GM19023 (cell line): ENCODE data around the gene NCAPD3.
"Not testable (repeated sequence)": the region's sequence is repeated elsewhere in the genome, so short reads cannot be mapped to it uniquely, and the experiment has no call there.

Experiments
- ATAC-seq: cut with Tn5 transposase; IDR thresholded peaks from one replicate; pipeline ENCODE4 v1.9.1; 2021; ENCODE audit warnings: mild to moderate bottlenecking, moderate library complexity; ENCODE audit not compliant: unreplicated experiment

The NCAPD3 gene

GRCh38 chr11:134229126-134229790 is 5.5 kb upstream of the NCAPD3 start:
- ATAC-seq, result no peak

GRCh38 chr11:134228625-134229024 is 4.9 kb upstream of the NCAPD3 start:
- peak; percentile 43 for ATAC-seq

- no peak for ATAC-seq
Measured at GRCh38 chr11:134226806-134227325, 3.1 kb upstream of the NCAPD3 start.

- ATAC-seq, result peak; percentile 22
Measured at GRCh38 chr11:134224710-134225664, 1.2 kb upstream of the NCAPD3 start.

- no peak for ATAC-seq
Measured at GRCh38 chr11:134223121-134223520, 646 bp downstream of the NCAPD3 start.

- no peak for ATAC-seq
Measured at GRCh38 chr11:134216816-134217215, 7.0 kb downstream of the NCAPD3 start.

DNA sequence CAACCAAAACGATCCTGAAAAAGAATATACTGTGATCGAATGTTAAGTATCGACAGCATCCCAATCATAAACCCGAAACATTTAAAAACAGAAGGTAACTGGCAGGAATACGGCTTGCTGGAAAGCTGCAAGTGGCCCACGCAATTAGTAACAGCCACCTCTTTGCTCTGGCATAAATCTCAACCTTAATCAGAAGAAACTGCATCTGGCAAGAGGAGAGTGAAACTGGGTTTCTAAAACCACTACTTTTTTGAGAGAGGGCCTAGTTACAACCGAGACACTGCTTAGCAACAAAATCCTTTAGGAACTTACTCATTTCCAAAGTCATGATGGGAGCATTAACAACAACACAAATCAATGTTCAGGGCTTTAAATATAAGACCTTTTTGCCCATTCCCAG is 7.9 kb downstream of the NCAPD3 start:
- ATAC-seq, result no peak

GRCh38 chr11:134207538-134208239 is 16.1 kb downstream of the NCAPD3 start:
- ATAC-seq, result no peak

GRCh38 chr11:134206185-134206584 is 17.6 kb downstream of the NCAPD3 start:
- no peak for ATAC-seq

DNA sequence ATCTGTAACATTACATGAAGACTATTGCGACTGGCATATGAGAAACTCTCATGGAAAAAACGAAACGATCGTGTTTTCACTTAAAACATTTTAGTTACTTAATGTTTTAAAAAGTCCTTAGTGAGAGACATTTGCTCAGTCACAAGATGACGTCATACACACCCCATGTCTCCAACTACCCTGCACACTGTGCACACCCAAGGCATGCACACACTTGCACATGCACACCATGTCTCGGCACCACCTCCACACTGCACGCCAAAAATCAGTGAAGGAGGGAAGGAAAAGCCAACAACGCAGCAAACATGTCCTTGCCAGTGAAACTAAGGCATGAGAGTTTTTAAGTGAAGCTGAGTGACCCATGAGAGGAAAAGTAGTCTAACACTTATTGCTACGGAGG is 18.0 kb downstream of the NCAPD3 start:
- ATAC-seq, result no peak

DNA sequence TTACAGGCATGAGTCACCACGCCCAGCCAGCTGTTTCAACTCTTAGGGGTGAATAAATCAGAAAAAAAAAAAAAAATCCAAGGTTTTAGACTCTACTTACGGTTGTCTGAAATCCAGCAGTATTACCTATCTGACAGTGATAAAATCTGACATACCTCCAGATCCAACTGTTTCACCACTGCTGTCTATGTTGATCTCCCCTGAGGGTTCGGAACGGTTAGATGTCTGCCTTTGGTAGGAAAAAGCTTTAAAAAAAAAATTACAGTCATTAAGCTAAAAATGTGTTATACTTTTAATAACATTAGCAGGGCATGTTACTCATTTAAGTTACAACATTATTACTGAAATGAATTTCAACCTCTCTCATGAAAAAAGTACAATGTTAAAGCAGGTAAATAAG is 21.1 kb downstream of the NCAPD3 start:
- ATAC-seq, result no peak

- no peak for ATAC-seq
Measured at GRCh38 chr11:134200688-134201087, 23.1 kb downstream of the NCAPD3 start.

DNA sequence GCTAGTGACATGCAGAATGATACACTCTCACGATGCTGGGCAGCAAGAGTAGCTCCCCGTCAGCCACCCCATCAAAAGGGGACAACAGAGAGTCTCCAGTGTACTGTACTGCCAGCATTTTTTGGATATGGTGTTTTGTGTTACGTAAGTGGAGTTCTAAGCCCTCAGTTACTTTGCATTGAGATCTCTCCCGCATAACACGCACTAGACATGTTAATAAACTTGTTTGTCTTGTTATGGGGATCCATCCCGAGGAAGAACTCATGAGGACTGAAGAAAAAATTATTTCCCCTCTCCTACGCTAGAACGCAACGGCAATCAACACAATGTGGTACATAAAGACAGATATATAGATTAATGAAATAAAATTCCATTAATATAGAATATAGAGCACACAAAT is 24.2 kb downstream of the NCAPD3 start:
- no peak for ATAC-seq

DNA sequence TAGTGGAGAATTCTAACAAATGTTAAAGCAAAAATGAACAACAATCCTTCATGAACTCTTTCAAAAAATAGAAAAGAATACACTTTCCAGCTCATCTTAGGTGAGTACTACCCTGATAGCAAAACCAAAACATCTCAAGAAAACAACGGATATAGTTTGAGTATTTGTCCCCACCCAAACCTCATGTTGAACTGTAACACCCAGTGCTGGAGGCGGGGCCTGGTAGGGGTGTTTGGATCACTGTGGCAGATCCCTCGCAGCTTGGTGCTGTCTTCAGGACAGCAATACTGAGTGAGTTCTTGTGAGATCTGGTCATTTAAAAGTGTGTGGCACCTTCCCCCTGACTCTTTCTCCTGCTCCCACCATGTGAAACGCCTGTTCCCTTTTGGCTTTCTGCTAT is 27.0 kb downstream of the NCAPD3 start:
- ATAC-seq, result no peak

DNA sequence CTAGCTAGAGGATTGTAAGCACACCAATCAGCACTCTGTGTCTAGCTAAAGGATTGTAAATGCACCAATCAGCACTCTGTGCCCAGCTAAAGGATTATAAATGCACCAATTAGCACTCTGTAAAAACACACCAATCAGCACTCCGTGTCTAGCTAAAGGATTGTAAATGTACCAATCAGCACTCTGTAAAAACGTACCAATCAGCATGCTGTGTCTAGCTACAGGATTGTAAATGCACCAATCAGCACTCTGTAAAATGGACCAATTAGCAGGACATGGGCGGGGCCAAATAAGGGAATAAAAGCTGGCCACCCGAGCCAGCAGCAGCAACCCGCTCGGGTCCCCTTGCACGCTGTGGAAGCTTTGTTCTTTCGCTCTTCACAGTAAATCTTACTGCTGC is 35.7 kb downstream of the NCAPD3 start:
- not testable (repeated sequence) for ATAC-seq

DNA sequence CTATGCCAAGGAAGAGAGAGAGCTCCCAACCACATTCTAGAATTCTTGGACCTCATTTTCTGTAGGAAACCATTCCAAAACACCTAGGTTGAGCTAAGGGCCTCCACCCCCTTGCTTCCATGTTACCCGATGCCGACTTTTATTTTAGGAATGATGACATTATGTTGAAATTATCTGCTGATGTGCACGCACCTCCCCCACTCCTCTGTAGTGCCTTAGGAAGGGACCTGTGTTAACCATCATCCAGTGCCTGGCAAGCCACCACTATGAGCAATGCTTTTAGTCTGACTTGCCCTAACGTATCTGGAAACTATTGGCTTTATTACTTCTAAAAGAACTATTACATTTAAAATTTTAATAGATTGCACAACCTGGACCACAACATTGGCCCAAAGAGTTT is 42.1 kb downstream of the NCAPD3 start:
- no peak for ATAC-seq

DNA sequence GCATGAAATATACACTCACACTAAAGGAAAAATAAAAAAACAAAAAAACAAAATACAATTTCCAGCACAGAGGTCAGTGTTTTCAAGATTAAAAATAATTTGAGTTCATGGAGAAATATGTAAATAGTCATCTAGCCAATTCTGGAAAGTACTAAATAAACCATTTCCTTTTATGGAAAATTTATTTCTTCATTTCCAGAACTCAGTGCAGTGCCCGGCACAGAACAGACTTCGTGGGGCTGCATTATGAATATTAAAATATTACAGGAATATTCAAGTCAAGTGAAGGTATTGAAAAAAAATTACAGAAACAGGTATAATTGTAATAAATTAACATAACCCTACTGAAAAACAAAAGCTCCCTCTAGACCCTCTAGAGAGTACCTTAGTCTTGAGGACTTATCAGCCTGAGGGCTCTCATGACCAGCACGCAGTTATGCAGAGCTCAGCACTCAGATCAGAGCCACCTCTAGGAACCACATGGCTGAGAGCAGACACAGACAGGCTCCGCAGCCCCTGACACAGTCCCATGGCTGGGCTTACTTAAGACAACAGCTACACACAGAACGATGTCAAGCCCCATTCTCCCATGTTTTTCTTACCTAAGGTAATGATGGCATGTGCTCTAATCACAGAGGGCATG is 45.6 kb downstream of the NCAPD3 start:
- ATAC-seq, result no peak

DNA sequence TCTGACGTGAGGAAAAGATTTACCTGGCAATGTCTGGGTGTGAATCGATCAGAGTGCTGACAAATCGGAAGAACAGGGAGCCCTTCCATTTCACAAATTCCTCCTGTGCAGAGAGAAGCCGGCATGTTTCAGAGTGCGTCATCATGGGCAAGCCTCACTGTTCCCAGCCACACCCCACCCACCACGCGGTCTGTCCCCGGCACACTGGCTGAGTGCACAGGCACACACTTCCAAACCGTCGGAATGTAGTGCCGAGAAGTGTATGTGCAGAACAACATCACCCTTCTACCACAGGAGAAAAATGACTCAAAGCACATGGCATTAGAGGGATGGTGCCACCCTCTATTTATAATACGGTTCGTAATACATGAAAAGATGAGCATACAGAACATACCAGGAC is 47.5 kb downstream of the NCAPD3 start:
- no peak for ATAC-seq

DNA sequence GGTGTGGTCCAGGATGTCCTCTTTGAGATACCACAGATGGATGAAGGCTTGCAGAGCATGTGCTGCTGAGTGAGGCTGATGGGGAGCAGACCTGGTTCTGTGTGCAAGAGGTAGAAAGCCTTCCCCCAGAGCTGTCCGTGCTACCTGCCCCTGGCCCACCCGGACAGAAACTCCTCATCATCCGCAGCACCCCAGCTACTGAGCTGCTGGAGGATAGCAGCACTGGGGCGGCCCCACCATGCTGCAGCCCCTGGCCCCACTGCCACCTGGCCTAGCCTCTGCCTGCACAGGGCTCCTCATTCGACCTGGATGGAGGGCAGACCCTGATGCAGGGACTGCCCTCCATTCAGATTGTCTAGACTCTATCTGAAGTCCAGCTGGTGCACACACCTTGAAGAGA is 50.5 kb downstream of the NCAPD3 start:
- ATAC-seq, result no peak

GRCh38 chr11:134171951-134172350 is 51.8 kb downstream of the NCAPD3 start:
- ATAC-seq, result no peak

GRCh38 chr11:134170919-134171281 is 52.9 kb downstream of the NCAPD3 start:
- no peak for ATAC-seq
